Caki2 (cell line): ENCODE measurements around the gene SEC16A. TPM values are rescaled to one million over a fixed set of nuclear protein-coding genes. Genes with fewer than 3 reads are reported as not detected.

Experiments
- DNase-seq: peaks from one replicate; pipeline ENCODE4 v3.0.0-alpha.2; 2015; ENCODE audit warnings: low read depth
- in situ Hi-C: cut with HindIII; loops from 2 replicates; pipeline ENCODE4 v1.10.0; 2016; ENCODE audit warnings: low sequenced_read_pairs, low pct_unique_long_range_greater_than_20kb, mixed read lengths
- total RNA-seq: library from RNA; depleted of rRNA; stranded (reverse); fragments of >200 nt; shearing (Covaris generic); gene quantifications from 2 replicates; pipeline ENCODE4 v1.2.3, GENCODE V29; 2014; ENCODE audit warnings: low replicate concordance; rRNA removed

The SEC16A gene, protein sequence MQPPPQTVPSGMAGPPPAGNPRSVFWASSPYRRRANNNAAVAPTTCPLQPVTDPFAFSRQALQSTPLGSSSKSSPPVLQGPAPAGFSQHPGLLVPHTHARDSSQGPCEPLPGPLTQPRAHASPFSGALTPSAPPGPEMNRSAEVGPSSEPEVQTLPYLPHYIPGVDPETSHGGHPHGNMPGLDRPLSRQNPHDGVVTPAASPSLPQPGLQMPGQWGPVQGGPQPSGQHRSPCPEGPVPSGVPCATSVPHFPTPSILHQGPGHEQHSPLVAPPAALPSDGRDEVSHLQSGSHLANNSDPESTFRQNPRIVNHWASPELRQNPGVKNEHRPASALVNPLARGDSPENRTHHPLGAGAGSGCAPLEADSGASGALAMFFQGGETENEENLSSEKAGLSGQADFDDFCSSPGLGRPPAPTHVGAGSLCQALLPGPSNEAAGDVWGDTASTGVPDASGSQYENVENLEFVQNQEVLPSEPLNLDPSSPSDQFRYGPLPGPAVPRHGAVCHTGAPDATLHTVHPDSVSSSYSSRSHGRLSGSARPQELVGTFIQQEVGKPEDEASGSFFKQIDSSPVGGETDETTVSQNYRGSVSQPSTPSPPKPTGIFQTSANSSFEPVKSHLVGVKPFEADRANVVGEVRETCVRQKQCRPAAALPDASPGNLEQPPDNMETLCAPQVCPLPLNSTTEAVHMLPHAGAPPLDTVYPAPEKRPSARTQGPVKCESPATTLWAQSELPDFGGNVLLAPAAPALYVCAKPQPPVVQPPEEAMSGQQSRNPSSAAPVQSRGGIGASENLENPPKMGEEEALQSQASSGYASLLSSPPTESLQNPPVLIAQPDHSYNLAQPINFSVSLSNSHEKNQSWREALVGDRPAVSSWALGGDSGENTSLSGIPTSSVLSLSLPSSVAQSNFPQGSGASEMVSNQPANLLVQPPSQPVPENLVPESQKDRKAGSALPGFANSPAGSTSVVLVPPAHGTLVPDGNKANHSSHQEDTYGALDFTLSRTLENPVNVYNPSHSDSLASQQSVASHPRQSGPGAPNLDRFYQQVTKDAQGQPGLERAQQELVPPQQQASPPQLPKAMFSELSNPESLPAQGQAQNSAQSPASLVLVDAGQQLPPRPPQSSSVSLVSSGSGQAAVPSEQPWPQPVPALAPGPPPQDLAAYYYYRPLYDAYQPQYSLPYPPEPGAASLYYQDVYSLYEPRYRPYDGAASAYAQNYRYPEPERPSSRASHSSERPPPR (N-terminal part only)
- 4.4 and 5.4 TPM in 2 replicates for total RNA-seq

DNA sequence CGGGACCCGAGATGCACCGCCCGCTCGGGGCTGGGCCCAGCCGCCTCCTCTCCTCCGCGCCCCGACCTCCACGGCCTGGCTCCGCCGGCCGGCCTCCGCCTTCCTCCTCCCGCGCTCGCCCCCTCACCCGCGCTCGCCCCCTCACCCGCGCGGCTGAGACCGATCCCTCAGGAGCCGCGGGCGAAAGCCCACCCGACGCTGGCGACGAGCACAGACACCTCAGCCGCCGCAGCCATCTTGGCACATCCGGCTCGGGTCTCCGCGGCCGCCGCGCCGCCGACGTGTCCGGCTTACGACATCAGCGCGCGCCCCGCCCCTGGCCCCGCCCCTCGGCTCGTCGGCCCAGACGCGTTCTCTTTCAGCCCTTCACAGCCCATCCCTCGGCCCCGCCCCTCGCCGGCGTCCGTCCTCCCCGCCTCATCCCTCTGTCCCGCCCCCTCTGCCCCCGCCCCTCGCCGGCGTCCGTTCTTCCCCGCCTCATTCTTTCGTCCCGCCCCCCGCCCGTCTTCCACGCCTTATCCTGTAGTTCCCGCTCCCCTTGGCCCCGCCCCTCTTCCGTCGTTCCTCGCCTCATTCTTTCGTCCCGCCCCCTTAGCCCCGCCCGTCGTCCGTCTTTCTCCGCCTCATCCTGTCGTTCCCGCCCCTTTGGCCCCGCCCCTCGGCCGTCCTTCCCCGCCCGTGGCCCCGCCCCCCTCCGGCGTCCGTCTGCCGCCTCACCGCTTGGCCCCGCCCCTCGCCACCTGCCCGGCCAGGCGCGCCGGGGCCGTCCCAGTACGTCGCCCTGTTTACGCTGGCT lies at the start of gene SEC16A:
Gene SEC16A, minus strand, starts transcription at position 248 of the 796 bp plus-strand sequence. CDS start 5,425 bp downstream, outside the sequence.
- DNase-seq: peak; percentile 83

DNA sequence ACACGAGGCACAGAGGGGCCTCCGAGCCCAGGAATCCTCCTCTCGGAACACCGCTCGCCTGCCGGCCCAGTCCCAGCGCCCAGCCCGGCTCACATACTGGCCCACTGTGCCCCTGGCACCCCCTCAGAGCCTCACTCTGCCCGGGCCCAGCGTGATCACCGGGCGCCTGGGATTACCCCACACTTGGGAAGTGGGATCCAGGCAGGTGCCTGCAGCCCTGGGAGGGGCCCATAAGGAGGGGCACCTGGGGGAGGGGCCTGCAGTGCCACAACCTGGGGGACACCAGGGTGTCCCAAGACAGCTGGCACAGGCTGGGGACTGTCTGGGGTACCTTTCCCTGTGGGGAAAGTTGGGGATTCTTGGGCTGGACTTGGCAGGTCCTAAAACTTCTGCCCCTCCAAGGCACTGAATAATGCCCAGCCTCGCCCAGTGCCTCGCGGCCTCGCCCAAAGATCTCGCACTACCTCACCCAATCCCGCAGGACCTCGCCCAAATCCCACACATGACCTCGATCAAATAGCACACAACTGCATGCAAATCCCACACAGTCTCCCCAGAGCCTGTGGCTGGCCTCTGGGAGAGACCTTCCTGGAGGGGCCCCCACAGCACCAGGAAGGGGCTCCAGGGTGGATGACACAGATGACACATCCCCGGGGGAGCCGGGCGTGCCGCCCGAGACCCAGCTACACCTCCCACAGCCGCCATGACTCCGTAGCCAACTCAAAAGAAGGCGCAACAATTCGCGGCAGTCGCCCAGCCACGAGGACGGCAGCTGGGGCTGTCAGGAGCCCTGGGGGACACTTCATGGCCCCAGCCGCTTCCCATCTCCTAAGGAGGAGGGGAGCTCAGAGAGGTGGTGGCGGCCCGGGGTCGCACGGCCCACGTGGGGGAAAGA lies 49.3 kb upstream of the SEC16A start:
- no peak for DNase-seq
- in situ Hi-C loops: no loop called here

More for the DNA sequence above, at the start of gene SEC16A:
- in situ Hi-C loops: loop anchor here (10.0 kb wide), 1 partner anchor 72 kb away; no protein-coding TSS in a partner anchor

DNA sequence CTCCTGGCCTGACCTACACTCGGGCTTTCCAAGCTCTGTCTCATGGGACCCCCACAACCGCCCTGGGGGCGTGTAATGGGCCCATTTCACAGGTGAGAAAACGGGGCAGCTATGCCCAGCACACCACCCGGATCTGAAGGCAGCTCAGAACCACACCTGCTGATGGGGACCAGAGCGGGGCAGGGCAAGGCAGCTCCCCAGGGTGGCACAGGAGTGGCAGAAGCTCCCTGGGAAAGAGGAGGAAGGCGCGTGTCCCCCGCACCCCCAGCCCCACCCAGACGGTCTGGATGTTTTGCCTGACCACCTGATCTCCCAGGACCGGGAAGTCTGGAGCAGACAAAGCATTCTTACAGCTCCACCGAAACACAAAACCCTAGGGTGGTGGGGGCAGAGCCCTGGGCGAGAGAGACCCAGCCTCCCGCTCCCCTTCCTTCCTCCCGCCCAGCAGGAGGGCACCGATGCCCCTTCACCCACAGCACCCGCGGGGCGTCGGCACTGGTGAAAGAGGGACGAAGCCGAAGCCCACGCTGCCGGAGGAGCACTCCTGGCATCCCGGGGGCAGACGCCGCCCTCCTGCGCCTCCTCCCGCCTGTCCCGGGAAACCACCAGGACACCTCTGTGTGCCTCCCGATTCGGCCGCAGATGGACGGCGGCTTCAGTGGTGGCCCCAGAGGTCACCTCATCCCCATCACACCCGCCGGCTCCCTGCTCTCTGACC lies 48.5 kb upstream of the SEC16A start:
- DNase-seq: no peak
- in situ Hi-C loops: no loop called here

DNA sequence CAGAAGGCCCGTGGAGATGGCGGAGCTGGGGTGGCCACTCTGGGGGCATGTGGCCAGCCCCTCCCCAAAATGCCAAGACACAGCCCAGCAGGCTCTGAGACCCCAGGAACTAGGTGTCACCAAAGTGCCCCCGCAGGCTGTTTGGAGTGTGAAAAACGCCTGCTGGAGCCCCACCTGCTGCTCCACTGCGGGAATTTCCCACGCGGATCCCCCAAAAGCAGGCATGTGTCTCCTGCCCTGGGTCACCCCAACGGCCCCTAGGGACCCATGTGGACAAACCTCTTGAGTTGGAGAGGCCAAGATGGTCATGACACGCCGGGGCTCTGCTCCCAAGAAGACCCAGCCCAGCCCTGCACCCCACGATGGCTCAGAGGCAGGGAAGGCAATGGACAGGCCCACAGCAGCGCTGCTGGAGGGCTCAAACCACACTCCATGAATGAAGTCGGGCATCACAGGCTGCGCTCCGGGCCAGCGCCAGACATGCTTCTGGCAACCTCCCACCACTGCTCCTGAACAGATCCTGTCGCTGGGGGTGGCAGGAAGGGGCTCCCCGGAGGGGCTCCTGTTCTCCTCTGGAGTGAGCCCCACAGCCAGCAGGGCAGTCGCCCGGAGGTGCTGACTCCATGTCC lies 47.7 kb upstream of the SEC16A start:
- in situ Hi-C loops: no loop called here

DNA sequence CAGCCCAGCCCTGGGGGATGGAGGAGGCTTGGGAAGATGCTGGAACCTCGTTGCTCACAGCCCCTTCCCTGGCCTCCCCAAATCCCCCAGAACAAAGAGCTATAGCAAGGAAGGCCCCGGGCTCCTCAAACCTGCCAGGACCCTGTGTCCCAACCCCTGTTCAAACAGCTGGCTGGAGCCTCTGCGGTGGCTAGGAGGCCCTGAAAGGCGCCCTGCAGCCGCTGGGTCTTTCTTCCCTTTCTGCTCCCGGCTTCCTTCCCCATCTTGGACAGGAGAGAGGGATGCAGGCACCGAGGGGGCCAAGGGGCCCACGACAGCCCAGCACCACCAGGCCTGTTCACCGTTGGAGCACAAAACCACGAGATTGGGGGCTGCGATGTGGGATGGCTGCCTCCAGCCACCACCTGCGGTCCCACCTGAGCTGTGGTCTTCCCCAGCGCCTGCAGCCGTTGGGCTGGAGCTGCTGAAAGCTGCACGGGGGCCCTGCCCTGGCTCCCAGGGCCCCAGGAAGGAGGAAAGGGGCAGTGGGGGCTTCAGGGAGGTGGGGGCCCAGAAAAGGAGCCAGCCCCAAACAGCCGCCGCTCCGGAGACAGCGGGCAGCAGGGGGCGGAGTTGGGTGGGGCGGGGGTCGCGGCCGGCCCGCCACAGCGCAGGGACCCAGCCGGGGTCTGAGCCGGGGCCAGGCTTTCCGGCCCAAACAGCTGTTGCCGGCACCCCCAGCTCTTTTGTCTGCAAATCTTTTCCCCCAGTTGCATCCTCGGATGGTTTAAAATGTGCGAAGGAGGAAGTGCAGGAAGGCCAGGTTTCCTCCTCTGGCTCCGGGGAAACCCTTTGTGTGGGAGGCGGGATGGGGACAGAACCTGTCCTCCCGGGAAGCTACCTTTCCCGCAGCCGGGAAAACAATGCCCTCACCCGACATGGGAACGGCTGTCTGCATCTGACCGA lies 46.9 kb upstream of the SEC16A start:
- in situ Hi-C loops: no loop called here
- DNase-seq: no peak

More for the DNA sequence above, 47.7 kb upstream of the SEC16A start:
- no peak for DNase-seq

DNA sequence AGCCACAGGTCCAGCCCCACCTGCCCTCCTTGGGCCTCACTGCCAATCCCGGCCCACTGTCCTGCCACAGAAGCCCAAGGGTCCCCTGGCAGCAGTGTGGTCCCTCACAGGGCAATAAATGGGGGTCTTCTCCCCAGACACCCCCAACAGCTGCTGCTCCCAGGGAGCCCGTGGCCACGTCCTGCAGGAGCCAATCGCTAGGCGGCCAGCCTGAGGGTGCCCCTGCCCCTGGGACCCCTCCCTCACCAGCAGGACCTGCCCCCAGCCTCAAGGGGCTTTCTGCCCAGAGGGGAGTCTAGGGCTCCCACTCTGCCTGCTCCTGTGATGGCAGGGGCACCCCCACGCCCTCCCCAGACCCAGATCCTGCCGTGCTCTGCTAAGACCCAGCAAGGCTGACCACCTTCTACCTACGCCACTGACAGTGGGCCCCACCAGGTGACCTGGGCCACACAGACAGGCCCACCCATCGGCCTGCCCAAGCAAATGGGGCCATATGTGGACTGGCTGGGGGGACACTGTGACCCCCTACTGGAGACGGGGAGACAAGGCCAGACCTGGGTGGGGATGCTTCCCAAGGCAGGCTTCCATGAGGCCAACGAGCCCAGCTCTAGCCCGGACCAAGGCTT lies 46.0 kb upstream of the SEC16A start:
- no peak for DNase-seq
- in situ Hi-C loops: no loop called here

DNA sequence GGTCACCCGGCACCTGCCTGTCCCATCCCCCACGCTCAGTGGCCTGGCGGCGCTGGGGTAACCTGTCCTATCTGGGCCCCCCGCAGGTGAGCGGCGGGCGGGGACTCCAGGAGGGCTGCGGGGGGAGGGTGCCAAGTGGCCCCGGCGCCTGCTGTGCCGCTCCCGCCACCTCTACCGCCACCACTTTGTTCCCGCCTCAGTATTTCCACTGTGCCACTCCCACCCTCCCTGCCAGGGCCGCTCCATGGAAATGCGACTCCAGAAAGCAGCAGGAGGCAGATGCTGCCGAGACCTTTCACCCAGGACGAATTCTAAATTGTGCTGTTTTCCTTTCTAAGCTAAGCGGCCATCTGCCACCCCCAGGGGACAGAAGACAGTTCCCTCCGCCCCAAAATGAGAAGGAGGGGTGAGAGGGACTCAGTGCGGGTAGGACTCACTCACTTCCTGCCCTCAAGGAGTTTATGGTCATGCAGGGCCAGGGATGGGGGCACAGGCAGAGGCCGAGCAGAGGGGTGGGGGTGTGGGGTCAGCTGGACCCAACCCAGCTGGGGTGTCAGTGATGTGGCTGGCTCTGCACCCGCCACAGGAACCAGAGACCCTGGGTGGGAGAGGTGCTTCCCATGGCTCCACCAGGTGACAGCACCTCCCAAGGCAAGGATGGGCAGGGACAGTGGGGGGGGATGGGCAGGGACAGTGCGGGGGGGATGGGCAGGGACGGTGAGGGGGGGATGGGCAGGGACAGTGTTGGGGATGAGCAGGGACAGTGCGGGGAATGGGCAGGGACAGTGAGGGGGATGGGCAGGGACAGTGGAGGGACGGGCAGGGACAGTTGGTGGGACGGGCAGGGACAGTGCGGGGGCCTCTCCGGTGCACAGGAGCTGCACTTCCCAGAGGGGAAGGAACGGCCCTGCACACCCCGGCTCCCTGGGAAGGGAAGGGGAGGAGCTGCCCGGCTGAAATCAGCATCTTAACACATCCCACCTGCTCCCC lies 45.2 kb upstream of the SEC16A start:
- in situ Hi-C loops: no loop called here
- DNase-seq: no peak

DNA sequence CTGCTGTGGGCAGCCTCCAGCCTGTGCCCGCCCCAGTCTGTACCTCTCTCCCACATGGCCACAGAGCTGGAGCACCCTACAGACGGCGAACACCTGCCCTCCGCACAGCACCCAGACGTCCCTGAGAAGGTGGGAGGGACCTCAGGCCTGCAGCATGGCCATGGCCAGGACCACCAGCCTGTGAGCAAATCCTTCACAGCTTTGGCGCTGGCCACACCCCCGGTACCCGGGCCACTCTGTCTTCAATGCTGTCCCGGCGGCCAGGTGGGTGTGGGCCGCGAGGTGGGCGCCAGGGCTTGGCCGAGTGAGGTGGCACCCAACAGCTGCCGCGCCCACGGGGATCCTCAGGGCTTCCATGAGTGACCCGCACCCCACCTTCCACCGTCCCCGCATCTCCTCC lies 44.3 kb upstream of the SEC16A start:
- in situ Hi-C loops: no loop called here

DNA sequence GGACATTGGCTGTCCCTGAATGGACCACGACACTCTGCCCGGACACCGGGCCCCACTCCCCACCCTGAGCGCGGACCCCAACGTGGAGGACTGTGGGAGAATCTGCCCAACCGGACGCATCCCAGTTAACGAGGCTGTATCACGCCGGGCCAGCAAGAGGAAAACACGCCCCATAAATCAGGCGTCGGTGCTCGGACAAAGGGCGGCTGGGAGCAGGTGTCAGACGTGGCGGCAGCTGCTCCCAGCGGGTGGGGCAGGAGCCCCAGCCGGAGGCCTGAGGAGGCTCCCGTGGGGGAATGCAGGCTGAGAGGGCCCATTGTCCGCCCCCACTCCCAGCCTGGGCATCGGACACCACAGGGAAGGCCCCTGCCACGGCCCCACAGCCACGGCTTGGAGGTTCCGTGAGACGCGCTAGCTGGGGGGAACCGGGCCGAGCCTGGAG lies 43.8 kb upstream of the SEC16A start:
- DNase-seq: no peak
- in situ Hi-C loops: no loop called here

More for the DNA sequence above, 44.3 kb upstream of the SEC16A start:
- no peak for DNase-seq

DNA sequence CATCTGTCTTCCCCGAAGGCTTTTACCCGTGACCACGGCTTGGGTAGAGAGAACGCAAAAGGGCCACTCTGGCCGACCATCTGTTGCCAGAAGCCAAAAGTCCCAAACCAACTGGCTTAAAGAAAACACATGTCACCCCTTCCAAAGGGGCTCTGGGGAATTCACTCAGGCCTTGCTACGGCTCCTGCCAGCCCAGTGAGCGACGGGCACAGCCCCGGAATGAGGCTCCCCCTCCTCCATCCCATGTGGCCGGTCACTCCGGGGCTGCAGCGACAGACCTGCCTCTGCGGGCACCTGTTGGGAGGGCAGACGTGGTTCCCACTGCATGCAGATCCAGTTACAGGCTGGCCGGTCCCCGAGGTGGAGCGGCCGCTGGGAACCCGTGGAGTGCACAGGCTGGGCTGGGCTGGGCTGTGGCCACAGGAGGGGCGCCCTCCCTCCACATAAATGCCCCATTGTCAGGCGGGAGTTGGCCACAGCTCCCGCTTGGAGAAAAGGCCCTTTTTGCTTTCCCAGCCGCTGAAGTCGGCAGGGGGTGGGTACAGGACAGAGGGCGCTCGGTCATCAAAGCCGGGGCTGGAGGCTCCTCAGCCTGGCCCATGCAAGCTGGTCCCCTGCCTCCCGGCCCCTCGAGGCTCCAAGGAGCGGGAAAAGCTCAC lies 43.1 kb upstream of the SEC16A start:
- no peak for DNase-seq
- in situ Hi-C loops: no loop called here

DNA sequence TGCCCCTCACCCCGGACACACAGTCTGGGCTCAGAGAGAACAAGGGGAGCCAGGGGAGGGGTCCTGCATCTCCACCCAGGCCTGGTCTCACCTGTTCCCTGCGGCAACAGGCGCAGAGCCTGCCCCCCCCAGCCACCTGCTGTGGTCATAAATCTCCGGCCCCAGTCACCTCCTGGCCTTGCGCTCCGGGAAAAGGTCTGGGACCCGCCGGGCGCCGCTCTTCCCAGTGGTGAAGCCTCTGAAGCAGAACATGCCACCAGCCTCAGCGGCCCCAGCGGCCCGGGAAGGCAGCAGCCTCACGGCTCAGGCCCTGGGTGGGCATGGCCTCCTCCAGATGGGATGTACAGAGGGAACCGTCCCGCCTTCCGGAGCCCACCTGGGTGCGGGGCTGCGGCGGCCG lies 42.4 kb upstream of the SEC16A start:
- in situ Hi-C loops: no loop called here
- DNase-seq: no peak

DNA sequence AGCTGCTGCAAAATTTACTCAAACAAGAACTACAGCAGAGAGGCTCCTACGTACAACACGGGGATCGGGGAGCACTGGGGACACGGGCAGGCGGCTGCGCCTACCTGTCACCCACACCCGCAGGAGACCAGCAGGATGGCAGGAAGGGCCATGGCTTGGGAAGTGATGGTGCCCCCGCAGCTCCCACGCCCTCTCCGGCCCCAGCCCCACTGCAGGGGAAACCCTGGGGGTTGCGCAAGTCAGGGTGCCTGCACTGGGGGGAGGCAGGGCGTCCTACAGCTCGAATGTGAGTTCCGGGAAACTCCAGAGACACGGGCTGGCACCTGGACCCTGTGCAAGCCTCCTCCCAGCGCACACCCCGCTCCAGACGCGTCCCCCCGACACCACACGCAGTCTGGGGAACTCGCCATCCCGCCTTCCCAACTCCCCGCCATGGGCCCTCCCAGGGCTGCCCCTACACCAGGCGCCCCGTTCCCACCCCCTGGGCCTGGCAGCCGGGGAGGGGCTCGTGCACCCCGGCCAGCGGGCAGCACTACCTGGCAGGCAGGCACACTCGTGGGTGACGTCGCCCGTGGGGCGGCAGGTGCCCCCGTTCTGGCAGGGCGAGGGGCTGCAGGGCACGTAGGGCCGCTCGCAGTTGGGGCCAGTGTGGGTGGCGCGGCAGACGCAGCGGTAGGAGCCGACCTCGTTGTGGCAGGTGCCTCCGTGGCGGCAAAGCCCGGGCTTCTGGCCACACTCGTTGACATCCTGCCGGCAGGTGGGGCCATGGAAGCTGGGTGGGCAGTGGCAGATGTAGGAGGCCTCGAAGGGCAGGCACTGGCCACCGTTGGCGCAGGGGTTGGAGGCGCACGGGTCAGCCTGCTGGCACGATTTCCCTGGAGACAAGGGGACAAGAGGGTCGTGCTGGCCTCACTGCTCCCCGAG lies 39.7 kb upstream of the SEC16A start:
- no peak for DNase-seq
- in situ Hi-C loops: no loop called here
